HCT116 (cell line): ENCODE results near the gene SRRM2. TPM values are rescaled to one million over a fixed set of nuclear protein-coding genes. Genes with fewer than 3 reads are reported as not detected.

Experiments used
- ATAC-seq: fragments of 200-7000 bp; cut with Tn5 transposase; 2 replicates; pipeline ENCODE4 v1.9.1; 2020; ENCODE audit warnings: mild to moderate bottlenecking, moderate library complexity
- BruUV-seq: library from RNA; stranded (reverse); fragments of 400-500 nt; replicated peaks from 2 replicates; lab custom pipeline; 2021; lab: Mats Ljungman, UMichigan
- CTCF ChIA-PET: fragments of 300-600 bp; sonication (Branson Sonifier 250); formaldehyde crosslinking; loops from one replicate; lab custom pipeline; 2021; ENCODE audit warnings: antibody characterized with exemption; lab: Charles Lee
- POLR2A ChIA-PET: fragments of 300-600, 350-600 bp; sonication (Branson Sonifier 250); formaldehyde crosslinking; loops from one replicate; lab custom pipeline; 2021; ENCODE audit warnings: antibody characterized with exemption; lab: Charles Lee
- RAD21 ChIA-PET, 2 experiments: fragments of 300-600 bp; sonication (Branson Sonifier 250); formaldehyde crosslinking; loops; one replicate each; lab custom pipeline; 2023; ENCODE audit warnings: low total read pairs in 2 of 2; ENCODE audit not compliant: uncharacterized antibody in 2 of 2, unreplicated experiment in 2 of 2, low non-redundant PET in 1 of 2; lab: Charles Lee
- DNase-seq: peaks from one replicate; pipeline ENCODE4 v3.0.0-alpha.2; 2010; ENCODE audit warnings: low read depth, low spot score
- H2AFZ ChIP-seq: fragments of 200-600 bp; shearing (Covaris generic), sonication (generic); 2 replicates; pipeline ENCODE4 v1.6.1; 2017; ENCODE audit warnings: low read depth, mixed run types, mixed read lengths, antibody characterized with exemption, low read length; ENCODE audit not compliant: poor library complexity, severe bottlenecking
- H3K27ac ChIP-seq: 2 replicates; pipeline ENCODE4 v1.5.1; 2012; ENCODE audit warnings: low read depth, low read length
- H3K27me3 ChIP-seq: fragments of 200-600 bp; sonication (generic); 2 replicates; pipeline ENCODE4 v1.6.1; 2016; ENCODE audit warnings: mixed run types, low read length, mixed read lengths; ENCODE audit not compliant: insufficient read depth
- H3K36me3 ChIP-seq, 2 experiments: fragments of 200-500 bp in 1 of 2; fragments of 200-600 bp in 1 of 2; sonication (Bioruptor generic) in 1 of 2; sonication (generic) in 1 of 2; 2 replicates each; pipeline versions ENCODE4 v1.5.1 to v1.6.1; 2014 to 2016; ENCODE audit warnings: low read length in 2 of 2, inconsistent platforms in 1 of 2, mixed read lengths in 1 of 2, mixed run types in 1 of 2; ENCODE audit not compliant: insufficient read depth in 2 of 2, control insufficient read depth in 1 of 2
- H3K4me1 ChIP-seq, 2 experiments: fragments of 200-600 bp in 1 of 2; sonication (generic) in 1 of 2; 2 replicates each; pipeline versions ENCODE4 v1.5.1 to v1.6.1; 2012 to 2017; ENCODE audit warnings: low read length in 2 of 2, inconsistent platforms in 1 of 2, mild to moderate bottlenecking in 1 of 2, mixed read lengths in 1 of 2, mixed run types in 1 of 2, moderate library complexity in 1 of 2; ENCODE audit not compliant: insufficient read depth in 2 of 2, control insufficient read depth in 1 of 2
- H3K4me2 ChIP-seq: fragments of 200-600 bp; sonication (generic); 2 replicates; pipeline ENCODE4 v1.6.1; 2017; ENCODE audit warnings: mixed run types, low read length, mixed read lengths
- H3K4me3 ChIP-seq, 2 experiments: fragments of 200-600 bp in 1 of 2; sonication (generic) in 1 of 2; replicated peaks in 1 of 2; 2 replicates each; pipeline ENCODE4 v1.5.1; 2011 to 2016; ENCODE audit warnings: low read length in 2 of 2, control low read depth in 1 of 2, low read depth in 1 of 2, mild to moderate bottlenecking in 1 of 2, mixed read lengths in 1 of 2, mixed run types in 1 of 2
- H3K79me2 ChIP-seq: fragments of 200-600 bp; sonication (generic); 2 replicates; pipeline ENCODE4 v1.6.1; 2017; ENCODE audit warnings: mild to moderate bottlenecking, mixed run types, low read length, moderate library complexity, mixed read lengths; ENCODE audit not compliant: insufficient read depth
- H3K9ac ChIP-seq: fragments of 200-600 bp; sonication (generic); 2 replicates; pipeline ENCODE4 v1.6.1; 2016; ENCODE audit warnings: low read length, mixed read lengths
- H3K9me2 ChIP-seq: fragments of 200-600 bp; sonication (generic), shearing (Covaris generic); 2 replicates; pipeline ENCODE4 v1.6.1; 2017; ENCODE audit warnings: mixed run types, mild to moderate bottlenecking, moderate library complexity; ENCODE audit not compliant: insufficient read depth
- H3K9me3 ChIP-seq, 2 experiments: fragments of 200-500 bp in 1 of 2; fragments of 200-600 bp in 1 of 2; sonication (Bioruptor generic) in 1 of 2; sonication (generic) in 1 of 2; 2 replicates each; pipeline ENCODE4 v1.6.1; 2014 to 2017; ENCODE audit warnings: low read length in 2 of 2, mixed read lengths in 2 of 2, inconsistent platforms in 1 of 2, low read depth in 1 of 2, mild to moderate bottlenecking in 1 of 2, mixed run types in 1 of 2, moderate library complexity in 1 of 2; ENCODE audit not compliant: control insufficient read depth in 1 of 2, insufficient read depth in 1 of 2
- H4K20me1 ChIP-seq: fragments of 200-600 bp; sonication (generic), shearing (Covaris generic); 2 replicates; pipeline ENCODE4 v1.6.1; 2017; ENCODE audit warnings: mixed run types, mild to moderate bottlenecking, moderate library complexity; ENCODE audit not compliant: insufficient read depth
- CBX3 ChIP-seq: IDR thresholded peaks from 2 replicates; pipeline ENCODE4 v1.6.1; 2012; ENCODE audit warnings: low read depth
- CEBPB ChIP-seq: IDR thresholded peaks from 2 replicates; pipeline ENCODE4 v1.6.1; 2012; ENCODE audit warnings: low read depth
- CTCF ChIP-seq, 3 experiments: fragments of 200-600 bp in 1 of 3; sonication (generic) in 1 of 3; IDR thresholded peaks in 2 of 3; conservative IDR thresholded peaks in 1 of 3; 2 replicates each; pipeline ENCODE4 v1.5.1; 2012 to 2017; ENCODE audit warnings: low read depth in 2 of 3, low read length in 2 of 3, antibody characterized with exemption in 1 of 3, borderline replicate concordance in 1 of 3, control low read depth in 1 of 3, mild to moderate bottlenecking in 1 of 3, mixed read lengths in 1 of 3, mixed run types in 1 of 3, moderate library complexity in 1 of 3; ENCODE audit not compliant: insufficient read depth in 1 of 3
- EZH2 ChIP-seq: fragments of 200-600 bp; sonication (generic); IDR thresholded peaks from 2 replicates; pipeline ENCODE4 v1.6.1; 2017; ENCODE audit warnings: antibody characterized with exemption, mixed run types
- FOSL1 ChIP-seq: IDR thresholded peaks from 2 replicates; pipeline ENCODE4 v1.6.1; 2012; ENCODE audit warnings: low read depth
- MAX ChIP-seq: IDR thresholded peaks from 2 replicates; pipeline ENCODE4 v1.6.1; 2012
- POLR2AphosphoS5 ChIP-seq: IDR thresholded peaks from 2 replicates; pipeline ENCODE4 v1.6.1; 2011; ENCODE audit warnings: mild to moderate bottlenecking, low read depth, low read length, moderate library complexity
- RAD21 ChIP-seq: IDR thresholded peaks from 2 replicates; pipeline ENCODE4 v1.6.1; 2012; ENCODE audit warnings: low read depth, mild to moderate bottlenecking
- REST ChIP-seq: IDR thresholded peaks from 2 replicates; pipeline ENCODE4 v1.6.1; 2012; ENCODE audit warnings: low read depth
- SRF ChIP-seq: IDR thresholded peaks from 2 replicates; pipeline ENCODE4 v1.6.1; 2012; ENCODE audit warnings: low read depth
- TCF7L2 ChIP-seq: IDR thresholded peaks from 2 replicates; pipeline ENCODE4 v1.7.0; 2011; ENCODE audit warnings: borderline replicate concordance, inconsistent platforms; ENCODE audit not compliant: insufficient read depth, insufficient read length; ENCODE audit errors: extremely low read depth
- YY1 ChIP-seq: IDR thresholded peaks from 2 replicates; pipeline ENCODE4 v1.6.1; 2011; ENCODE audit warnings: low read length, low read depth, moderate library complexity, mild to moderate bottlenecking; ENCODE audit not compliant: insufficient replicate concordance; ENCODE audit errors: extremely low read depth
- ZFX ChIP-seq: fragments of 450-650 bp; IDR thresholded peaks from 2 replicates; pipeline ENCODE4 v1.6.1; 2017
- ZNF274 ChIP-seq: fragments of 200-500 bp; sonication (Bioruptor generic); IDR thresholded peaks from 2 replicates; pipeline ENCODE4 v1.6.1; 2014; ENCODE audit warnings: mild to moderate bottlenecking, low read depth, low read length, inconsistent platforms
- intact Hi-C: fragments of 100-400 bp; cut with micrococcal nuclease; formaldehyde crosslinking; loops from 2 replicates; pipeline ENCODE4 v1.10.0; 2022
- total RNA-seq: library from RNA; stranded (reverse); gene quantifications from one replicate; pipeline ENCODE4 v1.2.1, GENCODE V29; 2021; ENCODE audit not compliant: unreplicated experiment

The SRRM2 gene
- total RNA-seq, 1 experiment from 2014 or later: 541 TPM

GRCh38 chr16:2761886-2762583, 9.6 kb downstream of the SRRM2 start:
- H3K4me2 ChIP-seq: no peak overlapping the region
- no peak for ATAC-seq
- H3K9me2 ChIP-seq: no peaks in the 10 kb centered on the region
- H4K20me1 ChIP-seq: peaks cover 38% of the 10 kb centered on the region; the same call in 1 of the 2 replicates
- no peak overlapping the region for H3K4me3 ChIP-seq
- H2AFZ ChIP-seq: no peak overlapping the region
- H3K27me3 ChIP-seq: no peaks in the 10 kb centered on the region
- RAD21 ChIA-PET: no interaction called here
- no TSS peak for BruUV-seq
- H3K79me2 ChIP-seq: peaks cover 100% of the 10 kb centered on the region
- intact Hi-C loops: no loop called here
- peaks cover 0 to under 1% of the 10 kb centered on the region in 2 experiments; a peak in 1 of 4 replicates for H3K4me1 ChIP-seq
- TF ChIP-seq SRF: no peak
- TF ChIP-seq CTCF (IDR thresholded peaks at IDR 0.05 in 2 of 3, conservative IDR thresholded peaks at IDR 0.05 in 1 of 3; ENCODE audit: borderline replicate concordance in 1 of 3, insufficient read depth in 1 of 3, low read depth in 2 of 3, low read length in 2 of 3): no peak
- TF ChIP-seq YY1: no peak
- no peak for TF ChIP-seq POLR2AphosphoS5
- TF ChIP-seq TCF7L2: no peak
- no peak for TF ChIP-seq ZFX
- TF ChIP-seq EZH2: no peak
- TF ChIP-seq RAD21: no peak
- TF ChIP-seq CEBPB: no peak
- no peak for TF ChIP-seq ZNF274
- TF ChIP-seq REST: no peak
- no peak for TF ChIP-seq CBX3
- TF ChIP-seq MAX: no peak
- TF ChIP-seq FOSL1: no peak
- TF ChIP-seq, all 23 proteins: peak for 0
- no peaks in the 10 kb centered on the region for H3K9me3 ChIP-seq
- H3K9ac ChIP-seq: no peak overlapping the region
- CTCF ChIA-PET: no interaction called here
- H3K27ac ChIP-seq: no peak overlapping the region
- peaks cover 78 to 99% of the 10 kb centered on the region in 2 experiments for H3K36me3 ChIP-seq
- DNase-seq: no peak
- POLR2A ChIA-PET: no interaction called here
